H4 (cell line): ENCODE results near the gene DSTN. TPM values are rescaled to one million over a fixed set of nuclear protein-coding genes. Genes with fewer than 3 reads are reported as not detected.

Experiments used
- DNase-seq: peaks from one replicate; pipeline ENCODE4 v3.0.0-alpha.2; 2015; ENCODE audit warnings: low spot score
- total RNA-seq: library from RNA; depleted of rRNA; stranded (reverse); fragments of >200 nt; shearing (Covaris generic); gene quantifications from 2 replicates; pipeline ENCODE4 v1.2.3, GENCODE V29; 2014; rRNA removed

The DSTN gene
- 289 and 303 TPM in 2 replicates for total RNA-seq

GRCh38 chr20:17569616-17570346, at the start of gene DSTN:
TSS of gene DSTN (plus strand) at chr20:17570075. CDS start at chr20:17570209, 134 bp downstream.
- DNase-seq = peak; percentile 92

- DNase-seq = peak; percentile 24
Observed at GRCh38 chr20:17520583-17520982, 49.3 kb upstream of the DSTN start.

GRCh38 chr20:17522528-17522927, 47.3 kb upstream of the DSTN start:
- DNase-seq = no peak

- DNase-seq = no peak
Observed at GRCh38 chr20:17523326-17523725, 46.5 kb upstream of the DSTN start.

- DNase-seq = no peak
Observed at GRCh38 chr20:17524560-17524959, 45.3 kb upstream of the DSTN start.

GRCh38 chr20:17525132-17525531, 44.7 kb upstream of the DSTN start:
- DNase-seq = no peak

GRCh38 chr20:17525650-17526049, 44.2 kb upstream of the DSTN start:
- DNase-seq = peak; percentile 44

GRCh38 chr20:17529586-17529985, 40.3 kb upstream of the DSTN start:
- DNase-seq = no peak

- DNase-seq = no peak
Observed at GRCh38 chr20:17530153-17530552, 39.7 kb upstream of the DSTN start.

- peak; percentile 27 for DNase-seq
Observed at GRCh38 chr20:17530716-17531664, 38.9 kb upstream of the DSTN start, which contains the start of gene BFSP1. TSS of gene BFSP1 (minus strand) at chr20:17531379. CDS start at chr20:17531329, 50 bp downstream.

GRCh38 chr20:17531665-17532025, 38.2 kb upstream of the DSTN start:
- no peak for DNase-seq

- DNase-seq = peak; percentile 65
Observed at GRCh38 chr20:17533396-17533795, 36.5 kb upstream of the DSTN start.

- DNase-seq = no peak
Observed at GRCh38 chr20:17534077-17534476, 35.8 kb upstream of the DSTN start.

GRCh38 chr20:17536944-17537444, 32.9 kb upstream of the DSTN start:
- DNase-seq = peak; percentile 79

- no peak for DNase-seq
Observed at GRCh38 chr20:17537959-17538358, 31.9 kb upstream of the DSTN start.

GRCh38 chr20:17538517-17539170, 31.2 kb upstream of the DSTN start:
- DNase-seq = no peak

GRCh38 chr20:17541596-17541995, 28.3 kb upstream of the DSTN start:
- no peak for DNase-seq

GRCh38 chr20:17541996-17542395, 27.9 kb upstream of the DSTN start:
- no peak for DNase-seq

GRCh38 chr20:17542481-17542880, 27.4 kb upstream of the DSTN start:
- no peak for DNase-seq

GRCh38 chr20:17542993-17543412, 26.9 kb upstream of the DSTN start:
- DNase-seq = no peak

- DNase-seq = no peak
Observed at GRCh38 chr20:17543531-17544131, 26.2 kb upstream of the DSTN start.

GRCh38 chr20:17545127-17545526, 24.7 kb upstream of the DSTN start:
- DNase-seq = no peak
